DMS 273 treated with DMSO at 0.1 percent for 48 hours (cell line): ENCODE data around the gene VGLL2.
"Not testable (repeated sequence)": the region's sequence is repeated elsewhere in the genome, so short reads cannot be mapped to it uniquely, and the experiment has no call there.

Source experiments
- DNase-seq: peaks from one replicate; lab custom pipeline; 2025; lab: John Stamatoyannopoulos, UW

The VGLL2 gene, protein sequence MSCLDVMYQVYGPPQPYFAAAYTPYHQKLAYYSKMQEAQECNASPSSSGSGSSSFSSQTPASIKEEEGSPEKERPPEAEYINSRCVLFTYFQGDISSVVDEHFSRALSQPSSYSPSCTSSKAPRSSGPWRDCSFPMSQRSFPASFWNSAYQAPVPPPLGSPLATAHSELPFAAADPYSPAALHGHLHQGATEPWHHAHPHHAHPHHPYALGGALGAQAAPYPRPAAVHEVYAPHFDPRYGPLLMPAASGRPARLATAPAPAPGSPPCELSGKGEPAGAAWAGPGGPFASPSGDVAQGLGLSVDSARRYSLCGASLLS

GRCh38 chr6:117265410-117266256, at the start of gene VGLL2:
Gene VGLL2, plus strand, starts transcription at chr6:117265558. Its CDS starts 206 bp downstream, at chr6:117265764.
- DNase-seq: no peak

DNA sequence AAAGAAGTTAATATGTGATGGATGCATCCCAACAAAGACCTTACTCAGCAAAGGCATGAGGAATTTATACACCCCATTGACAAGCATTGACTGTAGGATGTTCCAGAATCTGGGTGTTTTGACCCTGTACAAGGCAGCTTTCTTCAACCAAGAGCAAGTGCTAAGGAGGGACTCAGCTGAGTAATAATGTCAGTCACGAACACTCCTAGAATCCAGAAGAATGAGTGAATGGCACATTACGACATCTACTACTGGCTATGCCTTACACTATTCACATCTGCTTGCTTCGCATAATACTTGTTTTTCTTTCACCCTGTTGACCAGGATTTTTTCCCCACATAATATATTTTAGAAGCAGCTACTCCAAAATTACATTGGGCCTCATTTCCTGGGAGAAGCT, 42.5 kb upstream of the VGLL2 start:
- no peak for DNase-seq

GRCh38 chr6:117226778-117227177, 38.6 kb upstream of the VGLL2 start:
- DNase-seq: no peak

DNA sequence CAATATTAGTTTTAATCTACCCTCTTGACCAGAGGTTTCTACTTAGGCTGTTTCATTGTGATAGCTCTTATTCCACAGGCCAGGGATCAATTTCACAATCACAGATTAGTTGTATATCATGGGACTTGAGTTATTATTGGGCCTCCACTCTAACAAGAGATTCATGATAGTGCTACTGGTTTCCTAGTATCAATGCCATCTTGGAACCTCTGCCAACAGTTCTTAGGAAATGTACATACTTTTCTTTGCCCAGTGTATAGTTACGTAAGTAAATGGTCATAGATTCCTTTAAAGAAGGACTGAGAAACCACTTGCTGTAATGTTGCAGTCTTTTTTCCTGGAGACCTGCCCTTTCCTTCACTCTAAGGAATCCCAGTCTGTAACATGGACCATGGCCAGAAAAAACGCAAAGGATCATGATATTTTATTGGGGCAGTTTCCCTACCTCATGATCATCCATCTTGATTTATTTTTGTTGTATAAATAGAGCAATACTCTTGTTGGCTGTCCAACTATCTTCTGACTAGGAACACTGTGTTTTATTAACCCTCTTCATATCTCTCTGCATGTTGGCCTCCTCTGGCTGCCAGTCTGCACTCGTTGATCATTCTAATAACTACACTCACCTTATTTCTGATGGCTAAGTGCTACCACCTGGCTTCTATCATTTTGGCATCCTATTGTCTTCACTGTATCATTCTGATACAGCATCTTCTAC, 38.0 kb upstream of the VGLL2 start:
- DNase-seq: no peak

- DNase-seq: no peak
Observed at GRCh38 chr6:117228202-117228601, 37.2 kb upstream of the VGLL2 start.

DNA sequence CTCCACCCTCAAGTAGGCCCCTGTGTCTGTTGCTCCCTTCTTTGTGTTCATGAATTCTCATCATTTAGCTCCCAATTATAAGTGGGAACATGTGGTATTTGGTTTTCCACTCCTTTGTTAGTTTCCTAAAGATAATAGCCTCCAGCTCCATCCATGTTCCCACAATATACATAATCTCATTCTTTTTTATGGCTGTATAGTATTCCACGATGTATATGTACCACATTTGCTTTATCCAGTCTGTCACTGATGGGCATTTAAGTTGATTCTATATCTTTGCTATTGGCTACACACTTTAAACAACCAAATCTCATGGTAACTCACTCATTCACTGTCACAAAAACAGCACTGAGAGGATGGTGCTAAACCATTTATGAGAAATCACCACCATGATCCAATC, 35.5 kb upstream of the VGLL2 start:
- no peak for DNase-seq

- no peak for DNase-seq
Observed at GRCh38 chr6:117231466-117231865, 33.9 kb upstream of the VGLL2 start.

DNA sequence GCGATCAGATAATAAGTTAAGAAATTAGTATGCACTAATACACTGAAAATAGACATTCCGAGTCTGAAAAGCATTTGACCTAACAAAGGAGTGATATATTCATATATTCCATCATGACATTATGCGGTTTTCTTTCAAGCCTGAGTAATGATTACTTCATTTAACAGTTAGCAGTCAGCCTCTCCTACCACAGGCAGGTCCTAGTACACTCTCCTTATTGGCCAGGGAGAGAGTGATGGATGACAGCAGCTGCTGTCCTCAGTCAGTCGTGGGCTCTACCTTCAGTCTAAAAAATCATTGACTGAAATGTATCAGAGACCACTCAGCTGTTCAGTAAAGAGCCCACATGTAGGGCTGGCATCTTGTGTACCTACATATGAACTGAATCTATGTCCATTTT, 33.2 kb upstream of the VGLL2 start:
- DNase-seq: no peak

GRCh38 chr6:117233145-117233544, 32.2 kb upstream of the VGLL2 start:
- no peak for DNase-seq

DNA sequence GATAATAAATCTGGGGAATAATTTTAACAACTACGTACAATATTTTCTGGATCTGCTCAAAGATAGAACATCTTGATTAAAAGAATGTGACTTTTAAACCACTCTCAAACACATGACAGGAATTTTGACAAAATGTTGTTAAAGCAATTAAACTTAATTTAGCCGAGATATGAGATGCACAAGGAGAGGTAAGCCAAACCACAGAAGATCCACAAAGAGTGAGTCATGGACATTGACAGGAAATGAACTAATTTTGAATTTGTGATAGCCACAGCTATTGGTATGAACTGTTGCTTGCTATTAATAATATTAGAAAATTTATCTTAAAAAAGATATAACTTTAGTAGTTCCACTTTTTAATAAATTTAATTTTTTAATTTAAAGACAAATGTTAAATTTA, 27.8 kb upstream of the VGLL2 start:
- no peak for DNase-seq

DNA sequence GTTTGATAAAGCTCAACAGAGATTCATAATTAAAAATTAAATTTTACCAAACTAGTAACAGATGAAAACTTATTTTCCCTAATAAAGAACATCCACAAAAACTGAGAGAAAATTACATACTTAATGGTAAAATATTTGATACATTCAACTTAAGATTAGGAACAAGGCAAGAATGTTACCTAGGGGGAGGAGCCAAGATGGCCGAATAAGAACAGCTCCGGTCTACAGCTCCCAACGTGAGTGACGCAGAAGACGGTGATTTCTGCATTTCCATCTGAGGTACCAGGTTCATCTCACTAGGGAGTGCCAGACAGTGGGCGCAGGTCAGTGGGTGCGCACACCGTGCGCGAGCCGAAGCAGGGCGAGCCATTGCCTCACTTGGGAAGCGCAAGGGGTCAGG, 20.8 kb upstream of the VGLL2 start:
- DNase-seq: not testable (repeated sequence)

- DNase-seq: not testable (repeated sequence)
Observed at GRCh38 chr6:117244979-117245378, 20.4 kb upstream of the VGLL2 start.

DNA sequence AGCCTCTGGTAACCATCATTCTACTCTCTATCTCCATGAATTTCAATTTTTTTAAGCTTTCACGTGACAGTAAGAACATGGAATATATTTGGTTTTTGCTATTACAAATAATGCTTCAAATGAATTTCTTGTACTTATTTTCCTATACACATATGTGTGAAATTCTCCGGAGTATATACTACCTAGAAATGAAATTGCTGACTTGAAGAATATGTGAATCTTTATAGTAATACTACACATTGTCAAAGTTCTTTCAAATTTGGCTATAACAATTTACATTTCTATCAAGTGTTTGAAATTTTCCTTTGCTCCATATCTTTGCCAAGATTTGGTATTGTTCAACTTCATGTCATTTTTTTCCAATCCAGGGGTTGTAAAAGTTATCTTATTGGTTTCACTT, 11.6 kb upstream of the VGLL2 start:
- DNase-seq: no peak

- no peak for DNase-seq
Observed at GRCh38 chr6:117262799-117263198, 2.6 kb upstream of the VGLL2 start.

GRCh38 chr6:117263353-117263927, 1.9 kb upstream of the VGLL2 start:
- no peak for DNase-seq

GRCh38 chr6:117264369-117264691, 1.0 kb upstream of the VGLL2 start:
- DNase-seq: no peak

- DNase-seq: no peak
Observed at GRCh38 chr6:117264692-117265409, 507 bp upstream of the VGLL2 start.

DNA sequence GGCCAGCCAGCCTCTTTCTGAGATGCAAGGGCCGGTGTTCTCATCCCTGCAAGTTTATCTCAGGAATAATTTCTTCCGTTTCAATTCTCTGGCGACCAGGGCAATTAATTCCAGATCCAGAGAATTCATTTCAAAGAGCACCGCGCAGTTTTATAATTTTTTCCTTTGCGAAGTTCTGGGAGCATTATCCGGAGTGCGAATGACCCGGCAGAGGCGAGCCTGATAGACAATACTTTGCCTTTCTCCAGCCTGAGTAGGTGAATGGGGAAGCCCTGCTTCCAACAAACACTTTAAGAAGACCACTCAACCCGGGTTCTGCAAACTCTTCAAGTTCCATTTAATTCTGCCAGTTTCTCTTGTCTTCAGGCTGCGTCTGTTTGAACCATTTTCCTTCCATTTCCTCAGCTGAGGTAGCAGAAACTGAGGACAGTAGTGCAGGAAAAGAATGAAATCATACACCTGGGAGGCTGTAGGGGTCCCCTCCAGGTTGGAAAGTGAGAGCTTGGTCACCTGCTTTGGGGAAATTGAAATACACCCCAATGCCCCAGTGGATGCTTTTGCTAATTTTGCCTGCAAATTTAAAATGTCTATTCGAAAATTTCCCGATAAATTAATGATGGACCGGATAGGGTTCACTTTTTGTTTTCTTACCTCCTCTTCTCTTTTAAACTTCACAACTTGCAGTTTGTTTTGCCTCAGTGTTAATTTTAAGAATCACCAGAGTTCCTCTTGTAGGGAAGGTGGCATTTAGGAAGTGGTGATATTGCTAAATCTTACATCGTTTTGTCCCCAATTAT, 1.1 kb downstream of the VGLL2 start:
- no peak for DNase-seq

GRCh38 chr6:117267054-117267347, 1.6 kb downstream of the VGLL2 start:
- no peak for DNase-seq

- no peak for DNase-seq
Observed at GRCh38 chr6:117267766-117268534, 2.6 kb downstream of the VGLL2 start.
